ENCODE measurements around the gene ZBED2.

The ZBED2 gene

GRCh38 chr3:111585217-111585616 lies 9.9 kb downstream of the ZBED2 start:
- Histone ChIP-seq H3K4me3 (ENCODE audit: low read length) (no peak overlapping the region), H3K36me3 (ENCODE audit: control insufficient read depth, insufficient read depth, low read length) (no peaks in the 10 kb centered on the region), H3K9ac (ENCODE audit: low read length) (no peak overlapping the region), H3K4me1 (ENCODE audit: control insufficient read depth, insufficient read depth, low read length) (peaks cover 18% of the 10 kb centered on the region), H3K9me3 (ENCODE audit: control insufficient read depth, low read length) (no peaks in the 10 kb centered on the region), H3K27me3 (ENCODE audit: control insufficient read depth, insufficient read depth, low read length) (no peaks in the 10 kb centered on the region)

DNA sequence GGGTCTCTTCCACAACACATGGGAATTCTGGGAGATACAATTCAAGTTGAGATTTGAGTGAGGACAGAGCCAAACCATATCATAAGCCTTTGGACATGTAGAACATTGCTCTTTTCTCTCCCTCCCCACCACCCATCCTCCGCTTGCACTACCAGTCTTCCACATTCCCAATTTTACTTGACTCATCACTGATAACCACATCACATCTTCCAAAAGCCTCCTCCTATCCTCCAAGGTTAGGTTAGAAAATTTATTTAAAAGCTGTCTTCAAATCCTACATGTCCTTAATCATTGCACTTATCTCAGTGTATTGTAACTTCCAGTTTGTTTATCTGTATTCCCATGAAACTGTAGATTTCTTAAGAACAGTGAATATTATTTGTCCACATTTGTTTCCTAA lies 10.4 kb downstream of the ZBED2 start:
- H3K4me1 ChIP-seq (ENCODE audit: control insufficient read depth, insufficient read depth, low read length), result peaks cover 18% of the 10 kb centered on the region

GRCh38 chr3:111582120-111582474 lies 13.0 kb downstream of the ZBED2 start:
- Histone ChIP-seq H3K4me1 (ENCODE audit: control insufficient read depth, insufficient read depth, low read length) (peaks cover 18% of the 10 kb centered on the region), H3K9ac (ENCODE audit: low read length) (no peak overlapping the region), H3K27me3 (ENCODE audit: control insufficient read depth, insufficient read depth, low read length) (no peaks in the 10 kb centered on the region), H3K9me3 (ENCODE audit: control insufficient read depth, low read length) (no peaks in the 10 kb centered on the region), H3K36me3 (ENCODE audit: control insufficient read depth, insufficient read depth, low read length) (no peaks in the 10 kb centered on the region), H3K4me3 (ENCODE audit: low read length) (no peak overlapping the region)

More for the DNA sequence above, 10.4 kb downstream of the ZBED2 start:
- H3K27me3 ChIP-seq (ENCODE audit: control insufficient read depth, insufficient read depth, low read length), result no peaks in the 10 kb centered on the region
- H3K36me3 ChIP-seq (ENCODE audit: control insufficient read depth, insufficient read depth, low read length), result no peaks in the 10 kb centered on the region
- no peaks in the 10 kb centered on the region for H3K9me3 ChIP-seq (ENCODE audit: control insufficient read depth, low read length)
- H3K9ac ChIP-seq (ENCODE audit: low read length), result no peak overlapping the region
- H3K4me3 ChIP-seq (ENCODE audit: low read length), result no peak overlapping the region

DNA sequence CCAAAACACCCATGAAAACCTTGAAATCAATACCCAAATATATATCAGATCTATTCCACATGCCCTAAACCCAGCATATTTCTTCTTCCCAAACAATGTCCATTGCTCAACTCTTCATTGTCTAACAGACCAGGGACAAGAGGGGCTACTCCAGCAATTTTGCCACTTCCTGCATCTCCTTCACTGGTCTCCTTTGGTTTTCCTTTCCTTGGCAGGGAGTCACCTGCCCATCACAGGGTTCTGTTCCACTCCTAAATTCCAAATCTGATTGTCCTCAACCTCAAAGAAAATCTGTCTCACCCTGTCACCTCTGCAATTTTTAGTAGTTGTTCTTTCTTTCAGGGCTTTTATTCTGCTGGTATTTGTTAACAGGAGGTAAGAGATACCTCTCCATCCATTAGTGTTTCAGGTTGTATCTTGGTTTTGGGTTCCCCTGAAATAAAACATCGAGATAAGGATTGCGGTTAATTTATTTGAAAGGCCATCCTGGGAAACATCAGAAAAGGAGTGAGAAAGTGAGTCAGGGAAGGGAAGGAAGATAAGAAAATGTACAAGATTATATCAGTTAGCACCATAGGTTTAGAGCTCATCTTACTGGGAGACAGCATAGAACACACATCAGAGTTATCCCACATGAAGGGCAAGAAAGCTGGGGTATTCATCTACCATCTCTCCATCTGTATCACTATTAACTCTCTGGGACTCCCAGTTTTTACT lies 13.6 kb downstream of the ZBED2 start:
- H3K9me3 ChIP-seq (ENCODE audit: control insufficient read depth, low read length), result no peaks in the 10 kb centered on the region
- no peak overlapping the region for H3K9ac ChIP-seq (ENCODE audit: low read length)
- H3K36me3 ChIP-seq (ENCODE audit: control insufficient read depth, insufficient read depth, low read length), result no peaks in the 10 kb centered on the region
- H3K27me3 ChIP-seq (ENCODE audit: control insufficient read depth, insufficient read depth, low read length), result no peaks in the 10 kb centered on the region
- H3K4me1 ChIP-seq (ENCODE audit: control insufficient read depth, insufficient read depth, low read length), result peaks cover 18% of the 10 kb centered on the region
- H3K4me3 ChIP-seq (ENCODE audit: low read length), result no peak overlapping the region

GRCh38 chr3:111579495-111579894 lies 15.7 kb downstream of the ZBED2 start:
- H3K4me1 ChIP-seq (ENCODE audit: control insufficient read depth, insufficient read depth, low read length), result peaks cover 8% of the 10 kb centered on the region
- no peak overlapping the region for H3K4me3 ChIP-seq (ENCODE audit: low read length)
- no peaks in the 10 kb centered on the region for H3K36me3 ChIP-seq (ENCODE audit: control insufficient read depth, insufficient read depth, low read length)
- H3K27me3 ChIP-seq (ENCODE audit: control insufficient read depth, insufficient read depth, low read length), result no peaks in the 10 kb centered on the region
- H3K9ac ChIP-seq (ENCODE audit: low read length), result no peak overlapping the region
- H3K9me3 ChIP-seq (ENCODE audit: control insufficient read depth, low read length), result no peaks in the 10 kb centered on the region

GRCh38 chr3:111578867-111579266 lies 16.3 kb downstream of the ZBED2 start:
- no peak overlapping the region for H3K4me3 ChIP-seq (ENCODE audit: low read length)
- H3K27me3 ChIP-seq (ENCODE audit: control insufficient read depth, insufficient read depth, low read length), result no peaks in the 10 kb centered on the region
- H3K9ac ChIP-seq (ENCODE audit: low read length), result no peak overlapping the region
- no peaks in the 10 kb centered on the region for H3K36me3 ChIP-seq (ENCODE audit: control insufficient read depth, insufficient read depth, low read length)
- peaks cover 2% of the 10 kb centered on the region for H3K4me1 ChIP-seq (ENCODE audit: control insufficient read depth, insufficient read depth, low read length)
- no peaks in the 10 kb centered on the region for H3K9me3 ChIP-seq (ENCODE audit: control insufficient read depth, low read length)

DNA sequence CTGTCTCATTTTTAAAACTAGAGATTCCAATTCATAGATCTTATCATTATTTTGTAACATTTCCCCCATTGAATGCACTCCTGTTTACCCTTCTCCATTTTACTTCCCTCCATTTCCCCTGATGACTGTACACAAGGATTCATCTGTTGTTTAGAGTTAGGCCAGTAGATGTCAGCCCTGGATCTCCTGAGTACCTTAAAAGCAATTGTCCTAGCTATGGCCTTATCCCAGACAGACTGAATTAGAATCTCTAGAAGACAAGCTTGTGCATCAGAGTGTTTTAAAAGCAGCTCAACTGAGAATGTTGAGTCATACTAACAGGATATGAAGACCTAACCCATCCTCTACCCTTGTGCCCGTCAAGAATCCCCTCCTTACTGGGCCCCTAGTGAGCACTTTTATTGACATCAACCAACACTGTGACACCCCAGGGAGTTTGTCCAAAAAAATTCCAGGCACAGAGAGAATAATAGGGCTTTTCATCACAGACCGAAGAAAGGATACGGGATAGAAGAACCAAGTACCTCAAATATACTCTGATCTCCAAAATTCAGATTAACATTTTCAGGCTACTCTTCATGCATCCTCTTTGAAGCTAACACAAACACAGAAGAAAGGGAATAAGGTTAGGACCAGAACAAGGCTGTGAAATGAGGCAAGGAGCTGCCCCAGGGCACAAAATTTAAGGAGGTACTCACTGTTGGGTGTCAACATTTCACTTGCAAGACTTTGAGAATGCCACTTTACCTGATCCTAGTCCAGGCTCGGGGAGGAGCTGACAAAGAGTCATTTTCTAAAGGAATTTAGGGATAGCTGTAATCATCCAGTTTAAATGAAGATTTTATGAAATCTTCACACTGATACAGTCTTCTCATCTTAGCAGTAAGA lies 17.1 kb downstream of the ZBED2 start:
- Histone ChIP-seq H3K9me3 (ENCODE audit: control insufficient read depth, low read length) (no peaks in the 10 kb centered on the region), H3K27me3 (ENCODE audit: control insufficient read depth, insufficient read depth, low read length) (no peaks in the 10 kb centered on the region), H3K4me3 (ENCODE audit: low read length) (no peak overlapping the region), H3K4me1 (ENCODE audit: control insufficient read depth, insufficient read depth, low read length) (no peaks in the 10 kb centered on the region), H3K36me3 (ENCODE audit: control insufficient read depth, insufficient read depth, low read length) (no peaks in the 10 kb centered on the region), H3K9ac (ENCODE audit: low read length) (no peak overlapping the region)

- no peaks in the 10 kb centered on the region for H3K36me3 ChIP-seq (ENCODE audit: control insufficient read depth, insufficient read depth, low read length)
- H3K9ac ChIP-seq (ENCODE audit: low read length), result no peak overlapping the region
- H3K9me3 ChIP-seq (ENCODE audit: control insufficient read depth, low read length), result no peaks in the 10 kb centered on the region
- H3K27me3 ChIP-seq (ENCODE audit: control insufficient read depth, insufficient read depth, low read length), result no peaks in the 10 kb centered on the region
- no peak overlapping the region for H3K4me3 ChIP-seq (ENCODE audit: low read length)
- H3K4me1 ChIP-seq (ENCODE audit: control insufficient read depth, insufficient read depth, low read length), result no peaks in the 10 kb centered on the region
Measured at GRCh38 chr3:111577113-111577512, 18.0 kb downstream of the ZBED2 start.

GRCh38 chr3:111571907-111572460 lies 23.2 kb downstream of the ZBED2 start:
- H3K4me3 ChIP-seq (ENCODE audit: low read length), result no peak overlapping the region
- no peaks in the 10 kb centered on the region for H3K4me1 ChIP-seq (ENCODE audit: control insufficient read depth, insufficient read depth, low read length)
- H3K36me3 ChIP-seq (ENCODE audit: control insufficient read depth, insufficient read depth, low read length), result no peaks in the 10 kb centered on the region
- H3K27me3 ChIP-seq (ENCODE audit: control insufficient read depth, insufficient read depth, low read length), result no peaks in the 10 kb centered on the region
- no peaks in the 10 kb centered on the region for H3K9me3 ChIP-seq (ENCODE audit: control insufficient read depth, low read length)
- H3K9ac ChIP-seq (ENCODE audit: low read length), result no peak overlapping the region

GRCh38 chr3:111571282-111571681 lies 23.9 kb downstream of the ZBED2 start:
- H3K27me3 ChIP-seq (ENCODE audit: control insufficient read depth, insufficient read depth, low read length), result no peaks in the 10 kb centered on the region
- H3K9ac ChIP-seq (ENCODE audit: low read length), result no peak overlapping the region
- no peaks in the 10 kb centered on the region for H3K4me1 ChIP-seq (ENCODE audit: control insufficient read depth, insufficient read depth, low read length)
- no peaks in the 10 kb centered on the region for H3K36me3 ChIP-seq (ENCODE audit: control insufficient read depth, insufficient read depth, low read length)
- H3K4me3 ChIP-seq (ENCODE audit: low read length), result no peak overlapping the region
- H3K9me3 ChIP-seq (ENCODE audit: control insufficient read depth, low read length), result no peaks in the 10 kb centered on the region

DNA sequence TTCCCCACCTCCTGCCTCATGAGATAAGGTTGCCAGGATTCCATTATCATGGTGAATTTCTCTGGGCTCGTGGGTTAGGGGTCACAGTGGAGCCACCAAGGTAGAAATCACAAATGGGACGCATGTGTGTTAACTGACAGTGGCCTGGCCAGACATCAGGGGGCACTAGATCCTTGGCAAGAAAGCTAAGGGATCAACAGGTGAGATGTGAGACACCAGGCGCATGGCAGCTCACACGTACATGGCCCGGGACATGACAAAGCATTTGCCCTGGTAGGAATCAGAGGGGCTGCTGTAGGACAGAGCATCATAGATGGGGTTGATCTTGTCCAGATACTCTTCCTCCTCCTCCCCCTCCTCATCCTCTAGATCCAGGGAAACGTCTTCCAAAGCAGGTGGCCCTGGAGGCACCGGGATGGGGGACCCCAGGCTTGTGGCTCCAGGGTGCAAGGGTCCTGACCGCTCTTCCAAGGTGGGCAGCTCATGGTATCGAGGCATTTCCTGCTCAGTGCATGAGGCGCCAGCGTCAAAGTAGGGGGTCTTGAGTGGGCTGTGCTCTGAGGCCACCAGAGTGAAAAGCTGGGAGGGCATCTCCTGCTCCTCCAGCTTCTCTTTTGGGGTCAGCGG lies 24.6 kb downstream of the ZBED2 start:
- Histone ChIP-seq H3K9ac (ENCODE audit: low read length) (no peak overlapping the region), H3K36me3 (ENCODE audit: control insufficient read depth, insufficient read depth, low read length) (no peaks in the 10 kb centered on the region), H3K27me3 (ENCODE audit: control insufficient read depth, insufficient read depth, low read length) (no peaks in the 10 kb centered on the region), H3K4me3 (ENCODE audit: low read length) (no peak overlapping the region), H3K4me1 (ENCODE audit: control insufficient read depth, insufficient read depth, low read length) (no peaks in the 10 kb centered on the region), H3K9me3 (ENCODE audit: control insufficient read depth, low read length) (no peaks in the 10 kb centered on the region)

DNA sequence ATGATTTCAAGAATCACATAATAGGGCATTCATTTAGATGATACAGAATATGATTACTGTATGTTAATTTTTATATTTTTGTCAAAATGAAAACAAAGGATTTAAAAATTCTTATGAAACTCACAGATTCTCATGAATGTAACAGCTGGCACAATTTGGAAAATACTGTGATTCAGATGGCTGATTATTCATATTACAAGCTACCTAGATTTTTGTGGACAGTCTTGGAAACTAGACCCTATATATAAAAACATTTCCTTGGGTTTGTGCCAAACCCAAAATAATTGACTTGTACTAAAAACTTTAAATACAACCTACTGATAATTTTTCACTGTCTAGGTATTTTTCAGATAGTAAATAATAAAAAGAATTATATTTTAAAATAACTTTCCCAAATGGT lies 26.2 kb downstream of the ZBED2 start:
- Histone ChIP-seq H3K36me3 (ENCODE audit: control insufficient read depth, insufficient read depth, low read length) (no peaks in the 10 kb centered on the region), H3K9me3 (ENCODE audit: control insufficient read depth, low read length) (no peaks in the 10 kb centered on the region), H3K4me3 (ENCODE audit: low read length) (no peak overlapping the region), H3K9ac (ENCODE audit: low read length) (no peak overlapping the region), H3K27me3 (ENCODE audit: control insufficient read depth, insufficient read depth, low read length) (no peaks in the 10 kb centered on the region), H3K4me1 (ENCODE audit: control insufficient read depth, insufficient read depth, low read length) (no peaks in the 10 kb centered on the region)
